H1 (cell line): ENCODE measurements around the gene GNAS.

Experiments
- CREB1 ChIP-seq: IDR thresholded peaks from 2 replicates; pipeline ENCODE4 v1.6.1; 2012; ENCODE audit warnings: inconsistent platforms
- CTCF ChIP-seq, 3 experiments: IDR thresholded peaks; 1 replicate in 2 of 3; 2 replicates in 1 of 3; pipeline versions ENCODE4 v1.5.1 to v1.6.1; 2011; ENCODE audit warnings: low read length in 3 of 3, mild to moderate bottlenecking in 3 of 3, inconsistent platforms in 2 of 3, low read depth in 1 of 3, moderate library complexity in 1 of 3; ENCODE audit not compliant: insufficient read depth in 1 of 3; ENCODE audit errors: control extremely low read depth in 1 of 3
- EGR1 ChIP-seq: IDR thresholded peaks from 2 replicates; pipeline ENCODE4 v1.6.1; 2011; ENCODE audit warnings: low read depth, low read length, borderline replicate concordance
- GABPA ChIP-seq: IDR thresholded peaks from 2 replicates; pipeline ENCODE4 v1.6.1; 2011; ENCODE audit warnings: mild to moderate bottlenecking, low read length, moderate library complexity, borderline replicate concordance; ENCODE audit not compliant: insufficient read depth
- JUND ChIP-seq: IDR thresholded peaks from 2 replicates; pipeline ENCODE4 v1.6.1; 2011; ENCODE audit warnings: mild to moderate bottlenecking, improper control_type of control experiment, low read length
- POLR2A ChIP-seq, 2 experiments: IDR thresholded peaks; 1 replicate in 1 of 2; 2 replicates in 1 of 2; pipeline ENCODE4 v1.6.1; 2011; ENCODE audit warnings: low read depth in 2 of 2, low read length in 2 of 2, mild to moderate bottlenecking in 2 of 2; ENCODE audit errors: control extremely low read depth in 1 of 2
- POLR2AphosphoS5 ChIP-seq: IDR thresholded peaks from 2 replicates; pipeline ENCODE4 v1.6.1; 2011; ENCODE audit warnings: low read depth, low read length
- POU5F1 ChIP-seq: IDR thresholded peaks from 2 replicates; pipeline ENCODE4 v1.6.1; 2011; ENCODE audit warnings: low read depth, mild to moderate bottlenecking, low read length, moderate library complexity
- RAD21 ChIP-seq, 2 experiments: IDR thresholded peaks in 1 of 2; conservative IDR thresholded peaks in 1 of 2; 2 replicates each; pipeline ENCODE4 v1.6.1; 2011; ENCODE audit warnings: low read depth in 2 of 2, low read length in 2 of 2, improper control_type of control experiment in 1 of 2, inconsistent platforms in 1 of 2, mild to moderate bottlenecking in 1 of 2, moderate library complexity in 1 of 2
- RFX5 ChIP-seq: IDR thresholded peaks from 2 replicates; pipeline ENCODE4 v1.6.1; 2011; ENCODE audit warnings: low read depth, low read length, improper control_type of control experiment, borderline replicate concordance
- SAP30 ChIP-seq: fragments of 300-600 bp; sonication (generic); IDR thresholded peaks from 2 replicates; pipeline ENCODE4 v1.7.1; 2012; ENCODE audit warnings: low read length, moderate library complexity, mild to moderate bottlenecking, inconsistent platforms; ENCODE audit not compliant: insufficient read depth, insufficient replicate concordance
- SIX5 ChIP-seq: IDR thresholded peaks from 2 replicates; pipeline ENCODE4 v1.6.1; 2011; ENCODE audit warnings: mild to moderate bottlenecking, low read depth, low read length
- TEAD4 ChIP-seq: IDR thresholded peaks from 2 replicates; pipeline ENCODE4 v1.6.1; 2012; ENCODE audit warnings: low read depth, low read length, inconsistent platforms, mixed read lengths

GRCh38 chr20:58850693-58851174 is 1.8 kb upstream of the GNAS start, which contains the start of gene GNAS-AS1:
- TF ChIP-seq EGR1 (no peak), TEAD4 (no peak), JUND (no peak), CTCF (IDR thresholded peaks at IDR 0.05; ENCODE audit: control extremely low read depth in 1 of 3, insufficient read depth in 1 of 3, low read depth in 1 of 3, low read length in 3 of 3) (peak in 2 of 3 experiments; percentile 9 to 11; a peak in 2 of 4 replicates), POU5F1 (no peak), GABPA (peak; percentile 94), POLR2AphosphoS5 (peak; percentile 57; the same call in 1 of the 2 replicates), POLR2A (IDR thresholded peaks at IDR 0.05; ENCODE audit: control extremely low read depth in 1 of 2, low read depth in 2 of 2, low read length in 2 of 2) (no peak; a peak in 1 of 3 replicates), SIX5 (no peak), SAP30 (no peak), RAD21 (IDR thresholded peaks at IDR 0.05 in 1 of 2, conservative IDR thresholded peaks at IDR 0.05 in 1 of 2; ENCODE audit: low read depth in 2 of 2, low read length in 2 of 2) (no peak), CREB1 (no peak), RFX5 (no peak)
